K562 (cell line): ENCODE results near the gene SPATA12. TPM values are rescaled to one million over a fixed set of nuclear protein-coding genes. Genes with fewer than 3 reads are reported as not detected.

Experiments used
- ATAC-seq: fragments of 200-7000 bp; cut with Tn5 transposase; 3 replicates; pipeline ENCODE4 v1.9.1; 2020; ENCODE audit warnings: moderate library complexity
- BruUV-seq: library from RNA; stranded (reverse); fragments of 400-500 nt; replicated peaks from 2 replicates; lab custom pipeline; 2021; lab: Mats Ljungman, UMichigan
- CTCF ChIA-PET: fragments of 300-600 bp; formaldehyde crosslinking; extraction: SDS; loops from one replicate; lab custom pipeline; 2021; ENCODE audit warnings: low intra/inter-chr PET ratio; lab: Yijun Ruan, JAX
- POLR2A ChIA-PET: fragments of 300-600, 350-650 bp; sonication (Branson Sonifier 250); formaldehyde crosslinking; extraction: SDS; loops from one replicate; lab custom pipeline; 2021; ENCODE audit warnings: antibody characterized with exemption, inconsistent platforms; lab: Yijun Ruan, JAX
- DNase-seq, 4 experiments: peaks; one replicate each; pipeline versions ENCODE4 v3.0.0 to v3.0.0-alpha.2; 2011 to 2018; ENCODE audit warnings: low spot score in 3 of 4, mixed read lengths in 3 of 4; ENCODE audit errors: extremely low read depth in 1 of 4
- FAIRE-seq: peaks from 2 replicates; lab custom pipeline; 2011; peaks lifted over from hg19 to GRCh38; lab: Jason Lieb, UNC
- H2AFZ ChIP-seq: 2 replicates; pipeline ENCODE4 v1.6.0; 2011; ENCODE audit warnings: low read depth, low read length, control low read depth, inconsistent platforms
- H3K27ac ChIP-seq: fragments of 200-600 bp; 3 replicates; pipeline ENCODE4 v1.8.0; 2011; ENCODE audit warnings: low read depth, mild to moderate bottlenecking, control low read depth, inconsistent platforms, low read length, moderate library complexity, mixed read lengths; ENCODE audit errors: extremely low read depth
- H3K27me3 ChIP-seq, 2 experiments: fragments of 300-600 bp in 1 of 2; 2 replicates in 1 of 2; 3 replicates in 1 of 2; pipeline versions ENCODE4 v1.6.0 to v1.8.0; 2011; ENCODE audit warnings: inconsistent platforms in 2 of 2, low read length in 2 of 2, mild to moderate bottlenecking in 1 of 2, mixed read lengths in 1 of 2, moderate library complexity in 1 of 2; ENCODE audit not compliant: control insufficient read depth in 2 of 2, insufficient read depth in 2 of 2
- H3K36me3 ChIP-seq: fragments of 300-600 bp; 3 replicates; pipeline ENCODE4 v1.8.0; 2011; ENCODE audit warnings: mild to moderate bottlenecking, low read length, inconsistent platforms; ENCODE audit not compliant: control insufficient read depth, insufficient read depth
- H3K4me1 ChIP-seq, 2 experiments: fragments of 200-600 bp in 1 of 2; replicated peaks in 1 of 2; 2 replicates in 1 of 2; 3 replicates in 1 of 2; pipeline versions ENCODE4 v1.5.1 to v1.8.0; 2011; ENCODE audit warnings: inconsistent platforms in 2 of 2, low read length in 2 of 2, mild to moderate bottlenecking in 1 of 2, mixed read lengths in 1 of 2, moderate library complexity in 1 of 2; ENCODE audit not compliant: control insufficient read depth in 2 of 2, insufficient read depth in 2 of 2
- H3K4me2 ChIP-seq: 2 replicates; pipeline ENCODE4 v1.6.1; 2011; ENCODE audit warnings: low read length, control low read depth, inconsistent platforms, mixed read lengths; ENCODE audit not compliant: insufficient read depth
- H3K4me3 ChIP-seq: fragments of 200-600 bp; sonication (generic), shearing (Covaris generic); 2 replicates; pipeline ENCODE4 v1.5.1; 2016; ENCODE audit warnings: control low read depth, inconsistent platforms
- H3K79me2 ChIP-seq: fragments of 200-600 bp; 3 replicates; pipeline ENCODE4 v1.8.0; 2011; ENCODE audit warnings: low read length, inconsistent platforms; ENCODE audit not compliant: control insufficient read depth, insufficient read depth
- H3K9ac ChIP-seq, 2 experiments: 2 replicates each; pipeline versions ENCODE4 v1.6.0 to v1.6.1; 2011; ENCODE audit warnings: low read depth in 2 of 2, low read length in 2 of 2, control low read depth in 1 of 2, inconsistent platforms in 1 of 2, mild to moderate bottlenecking in 1 of 2, mixed read lengths in 1 of 2; ENCODE audit not compliant: insufficient read depth in 1 of 2
- H3K9me1 ChIP-seq: one replicate; pipeline ENCODE4 v1.6.0; 2011; ENCODE audit warnings: inconsistent platforms, mild to moderate bottlenecking, low read length, moderate library complexity; ENCODE audit not compliant: control insufficient read depth, insufficient read depth
- H3K9me3 ChIP-seq: replicated peaks from 2 replicates; pipeline ENCODE4 v1.5.1; 2011; ENCODE audit warnings: low read depth, low read length, inconsistent platforms; ENCODE audit not compliant: control insufficient read depth, insufficient read depth
- H4K20me1 ChIP-seq: replicated peaks from 2 replicates; pipeline ENCODE4 v1.6.1; 2011; ENCODE audit warnings: low read length, inconsistent platforms, mixed read lengths; ENCODE audit not compliant: control insufficient read depth, insufficient read depth
- FOXP1 ChIP-seq: sonication (generic); formaldehyde crosslinking; IDR thresholded peaks from 2 replicates; pipeline ENCODE4 v1.8.0; 2022; ENCODE audit warnings: mild to moderate bottlenecking, missing genetic modification reagents
- NCOA1 ChIP-seq: fragments of 450-650 bp; IDR thresholded peaks from 2 replicates; pipeline ENCODE4 v1.6.1; 2016; ENCODE audit warnings: low read depth
- NR4A1 ChIP-seq, 2 experiments: fragments of 250-450 bp in 1 of 2; fragments of 450-650 bp in 1 of 2; sonication (Bioruptor Pico) in 1 of 2; IDR thresholded peaks; 2 replicates each; pipeline versions ENCODE4 v1.4.0 to v1.6.1; 2016 to 2020; ENCODE audit warnings: mild to moderate bottlenecking in 2 of 2, missing compliant biosample characterization in 1 of 2, missing genetic modification characterization in 1 of 2, moderate library complexity in 1 of 2
- PHF21A ChIP-seq: fragments of 450-650 bp; IDR thresholded peaks from 2 replicates; pipeline ENCODE4 v1.6.1; 2017; ENCODE audit warnings: low read depth, borderline replicate concordance
- WGBS: fragments of 100-300 bp; shearing (Covaris generic); methylation state at CpG from one replicate; pipeline ENCODE4 v1.1.6; 2016; ENCODE audit warnings: low coverage, mixed read lengths; ENCODE audit not compliant: insufficient coverage; ENCODE audit errors: missing lambda C conversion rate; 5-methylcytosine and 5-hydroxymethylcytosine counted together
- in situ Hi-C: fragments of 300-500 bp; cut with MboI; formaldehyde crosslinking; loops from 4 replicates; pipeline ENCODE4 v1.15.0; 2018; ENCODE audit warnings: inconsistent platforms, mixed read lengths
- intact Hi-C: fragments of 100-400 bp; cut with micrococcal nuclease; formaldehyde crosslinking; loops from 2 replicates; pipeline ENCODE4 v1.14.2; 2022
- polyA plus RNA-seq, 8 experiments: library from polyadenylated mRNA; depleted of rRNA in 4 of 8; stranded (reverse) in 5 of 8; unstranded in 3 of 8; fragments of >200 nt; fragmentation: Nextera tagmentation in 2 of 8; fragmentation: Illumina TruSeq in 1 of 8; extraction: Ambion mirVana in 2 of 8; extraction: Trizol in 1 of 8; gene quantifications; 2 replicates each; pipeline versions ENCODE4 v1.2.1 to v1.2.3, GENCODE V29; 2011 to 2014; ENCODE audit warnings: inconsistent platforms in 1 of 8, missing spikeins in 1 of 8
- total RNA-seq, 7 experiments: library from RNA; depleted of rRNA in 6 of 7; stranded (reverse); fragments of >200 nt in 6 of 7; fragmentation: Illumina TruSeq in 2 of 7; extraction: Trizol in 2 of 7; gene quantifications; 2 replicates each; pipeline versions ENCODE4 v1.2.1 to v1.2.3, GENCODE V29; 2011 to 2021; ENCODE audit warnings: low replicate concordance in 1 of 7
- TF ChIP-seq, protein P1 (sequence below): fragments of 250-450 bp; sonication (Bioruptor Pico); IDR thresholded peaks from 2 replicates; pipeline ENCODE4 v1.5.0; 2020; ENCODE audit warnings: mild to moderate bottlenecking
- TF ChIP-seq, protein P2 (sequence below), 2 experiments: fragments of 450-650 bp; conservative IDR thresholded peaks; 2 replicates each; pipeline ENCODE4 v1.6.1; 2017; ENCODE audit warnings: mild to moderate bottlenecking in 2 of 2, moderate library complexity in 2 of 2
- TF ChIP-seq, protein P3 (sequence below): IDR thresholded peaks from 2 replicates; pipeline ENCODE4 v1.6.1; 2014; ENCODE audit warnings: antibody characterized with exemption

Gene SPATA12
- total and polyA plus RNA-seq, 9 of the 15 experiments (the other 6 are each of a cell fraction or from before 2014, with no cell fraction given) = not detected

DNA sequence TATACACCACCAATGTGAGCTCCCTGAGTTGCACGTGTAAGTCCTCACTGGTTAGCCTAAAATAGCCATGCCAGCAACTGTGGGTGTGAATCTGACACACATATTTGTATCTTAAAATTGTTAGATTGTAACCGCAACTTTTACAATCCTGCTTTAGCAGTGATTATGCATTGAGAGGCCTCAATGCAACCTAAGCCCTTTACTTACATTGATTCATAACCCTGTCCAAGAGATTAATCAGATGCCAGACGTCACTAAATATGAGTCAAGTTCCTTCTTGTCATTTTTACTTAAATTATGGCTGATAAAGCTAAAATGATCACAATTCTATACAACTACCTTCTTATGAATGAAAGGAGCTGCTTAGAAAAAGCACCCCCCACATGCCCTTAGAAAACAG is 57.8 kb downstream of the SPATA12 start:
- FAIRE-seq = no peak
- Histone ChIP-seq H3K4me2 (no peak overlapping the region), H3K27ac (no peak overlapping the region), H4K20me1 (no peaks in the 10 kb centered on the region), H3K36me3 (no peaks in the 10 kb centered on the region), H2AFZ (no peak overlapping the region), H3K4me1 (no peaks in the 10 kb centered on the region), H3K79me2 (no peaks in the 10 kb centered on the region), H3K27me3 (peaks cover 10 to 31% of the 10 kb centered on the region in 2 experiments), H3K4me3 (no peak overlapping the region), H3K9me1 (no peaks in the 10 kb centered on the region), H3K9me3 (no peaks in the 10 kb centered on the region), H3K9ac (no peak overlapping the region)
- intact Hi-C loops (no loop called here), in situ Hi-C loops (no loop called here)
- 0% methylated on average over 2 of the region's 3 CpGs for WGBS
- ChIA-PET POLR2A (interaction anchor here (0.9 kb wide), 1 partner anchor 10 kb away, joined by 3 read pairs; no protein-coding TSS in a partner anchor), CTCF (no interaction called here)
- no TSS peak for BruUV-seq
- no peak for DNase-seq
- TF ChIP-seq, protein P1, sequence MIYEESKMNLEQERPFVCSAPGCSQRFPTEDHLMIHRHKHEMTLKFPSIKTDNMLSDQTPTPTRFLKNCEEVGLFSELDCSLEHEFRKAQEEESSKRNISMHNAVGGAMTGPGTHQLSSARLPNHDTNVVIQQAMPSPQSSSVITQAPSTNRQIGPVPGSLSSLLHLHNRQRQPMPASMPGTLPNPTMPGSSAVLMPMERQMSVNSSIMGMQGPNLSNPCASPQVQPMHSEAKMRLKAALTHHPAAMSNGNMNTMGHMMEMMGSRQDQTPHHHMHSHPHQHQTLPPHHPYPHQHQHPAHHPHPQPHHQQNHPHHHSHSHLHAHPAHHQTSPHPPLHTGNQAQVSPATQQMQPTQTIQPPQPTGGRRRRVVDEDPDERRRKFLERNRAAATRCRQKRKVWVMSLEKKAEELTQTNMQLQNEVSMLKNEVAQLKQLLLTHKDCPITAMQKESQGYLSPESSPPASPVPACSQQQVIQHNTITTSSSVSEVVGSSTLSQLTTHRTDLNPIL = no peak
- TF ChIP-seq PHF21A (no peak), NR4A1 (CRISPR knock-in tag; IDR thresholded peaks at IDR 0.05) (no peak), NR4A1 (tag; IDR thresholded peaks at IDR 0.05) (no peak), NCOA1 (no peak), FOXP1 (CRISPR knock-in tag) (no peak)
- TF ChIP-seq, protein P2, sequence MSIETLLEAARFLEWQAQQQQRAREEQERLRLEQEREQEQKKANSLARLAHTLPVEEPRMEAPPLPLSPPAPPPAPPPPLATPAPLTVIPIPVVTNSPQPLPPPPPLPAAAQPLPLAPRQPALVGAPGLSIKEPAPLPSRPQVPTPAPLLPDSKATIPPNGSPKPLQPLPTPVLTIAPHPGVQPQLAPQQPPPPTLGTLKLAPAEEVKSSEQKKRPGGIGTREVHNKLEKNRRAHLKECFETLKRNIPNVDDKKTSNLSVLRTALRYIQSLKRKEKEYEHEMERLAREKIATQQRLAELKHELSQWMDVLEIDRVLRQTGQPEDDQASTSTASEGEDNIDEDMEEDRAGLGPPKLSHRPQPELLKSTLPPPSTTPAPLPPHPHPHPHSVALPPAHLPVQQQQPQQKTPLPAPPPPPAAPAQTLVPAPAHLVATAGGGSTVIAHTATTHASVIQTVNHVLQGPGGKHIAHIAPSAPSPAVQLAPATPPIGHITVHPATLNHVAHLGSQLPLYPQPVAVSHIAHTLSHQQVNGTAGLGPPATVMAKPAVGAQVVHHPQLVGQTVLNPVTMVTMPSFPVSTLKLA (conservative IDR thresholded peaks at IDR 0.05) = no peak
- TF ChIP-seq, protein P3, sequence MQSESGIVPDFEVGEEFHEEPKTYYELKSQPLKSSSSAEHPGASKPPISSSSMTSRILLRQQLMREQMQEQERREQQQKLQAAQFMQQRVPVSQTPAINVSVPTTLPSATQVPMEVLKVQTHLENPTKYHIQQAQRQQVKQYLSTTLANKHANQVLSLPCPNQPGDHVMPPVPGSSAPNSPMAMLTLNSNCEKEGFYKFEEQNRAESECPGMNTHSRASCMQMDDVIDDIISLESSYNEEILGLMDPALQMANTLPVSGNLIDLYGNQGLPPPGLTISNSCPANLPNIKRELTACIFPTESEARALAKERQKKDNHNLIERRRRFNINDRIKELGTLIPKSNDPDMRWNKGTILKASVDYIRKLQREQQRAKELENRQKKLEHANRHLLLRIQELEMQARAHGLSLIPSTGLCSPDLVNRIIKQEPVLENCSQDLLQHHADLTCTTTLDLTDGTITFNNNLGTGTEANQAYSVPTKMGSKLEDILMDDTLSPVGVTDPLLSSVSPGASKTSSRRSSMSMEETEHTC = no peak
- no peak for ATAC-seq
